Aorta (tissue), 5 donors: ENCODE results near the gene GRB14. TPM values are rescaled to one million over a fixed set of nuclear protein-coding genes. Genes with fewer than 3 reads are reported as not detected.

ENCODE experiments used
- ATAC-seq: fragments of 200-7000 bp; cut with Tn5 transposase; one replicate; pipeline ENCODE4 v1.9.1; 2022; ENCODE audit warnings: moderate library complexity; ENCODE audit not compliant: low FRiP score
- DNase-seq, 2 donors: peaks; one replicate each; pipeline ENCODE4 v3.0.0-alpha.2; 2020
- H3K27ac ChIP-seq, 2 donors: one replicate each; pipeline ENCODE4 v1.5.1; 2013; ENCODE audit warnings: low read length in 2 of 2, mild to moderate bottlenecking in 2 of 2, moderate library complexity in 2 of 2, control low read depth in 1 of 2, inconsistent platforms in 1 of 2, low read depth in 1 of 2
- H3K27me3 ChIP-seq, 2 donors: one replicate each; pipeline ENCODE4 v1.6.1; 2013; ENCODE audit warnings: control low read depth in 1 of 2, low read length in 1 of 2, mild to moderate bottlenecking in 1 of 2, moderate library complexity in 1 of 2; ENCODE audit not compliant: insufficient read depth in 2 of 2, control insufficient read depth in 1 of 2
- H3K36me3 ChIP-seq, 2 donors: one replicate each; pipeline ENCODE4 v1.6.1; 2013; ENCODE audit warnings: control low read depth in 1 of 2, low read length in 1 of 2, mild to moderate bottlenecking in 1 of 2; ENCODE audit not compliant: insufficient read depth in 2 of 2, control insufficient read depth in 1 of 2
- H3K4me1 ChIP-seq, 2 donors: one replicate each; pipeline ENCODE4 v1.6.1; 2013; ENCODE audit warnings: low read length in 2 of 2, control low read depth in 1 of 2, mild to moderate bottlenecking in 1 of 2, moderate library complexity in 1 of 2; ENCODE audit not compliant: insufficient read depth in 2 of 2, control insufficient read depth in 1 of 2
- H3K4me3 ChIP-seq, 2 donors: one replicate each; pipeline ENCODE4 v1.5.1; 2013; ENCODE audit warnings: low read length in 2 of 2, control low read depth in 1 of 2, mild to moderate bottlenecking in 1 of 2
- H3K9me3 ChIP-seq: one replicate; pipeline ENCODE4 v1.6.1; 2013; ENCODE audit warnings: mild to moderate bottlenecking, low read length; ENCODE audit not compliant: control insufficient read depth
- WGBS, 2 donors: extraction: QIAGEN DNeasy Blood & Tissue Kit; methylation state at CpG; one replicate each; pipeline ENCODE4 v1.1.7; 2013; 5-methylcytosine and 5-hydroxymethylcytosine counted together
- intact Hi-C, 2 donors: fragments of 100-400 bp; cut with DNase I; formaldehyde crosslinking; loops; one replicate each; pipeline versions ENCODE4 v1.14.2 to v1.15.0; 2022
- polyA plus RNA-seq, 2 donors: library from polyadenylated mRNA; stranded (reverse); fragments of 200-250 nt; gene quantifications; one replicate each; pipeline ENCODE4 v1.2.3, GENCODE V29; 2013
- total RNA-seq, 2 donors: library from RNA; stranded (reverse); fragmentation: NEBNext Ultra II Directional; extraction: Animal tissue kit (Norgen Biotek cat#: 25700); gene quantifications; one replicate each; pipeline ENCODE4 v1.2.1, GENCODE V29; 2021
- donor health status: healthy with polysubstance abuse.
- donor health status: Bipolar disorder and iron deficiency.
- donor health status: DM: no; HTN: no; CAD: no.
- donor health status: DM: no; HTN: no; CAD: no.
- donor health status: DM: yes; HTN: yes; CAD: no.

The GRB14 gene
- total and polyA plus RNA-seq, 4 donors = 1.6 to 6.2 (median 4.2) TPM

- Histone ChIP-seq H3K36me3 (no peaks in the 10 kb centered on the region), H3K27ac (no peak overlapping the region), H3K9me3 (no peaks in the 10 kb centered on the region), H3K4me3 (no peak overlapping the region), H3K4me1 (peaks cover 2 to 8% of the 10 kb centered on the region in 2 donors), H3K27me3 (no peaks in the 10 kb centered on the region)
- ATAC-seq (no peak), DNase-seq (no peak)
- intact Hi-C loops = loop anchor here in 1 of 2 donors (5.0 to 10.0 kb wide), 2 partner anchors 48 to 50 kb away; no protein-coding TSS in a partner anchor
- 93% methylated on average over 12 of the region's 12 CpGs for WGBS, 2 donors
Observed at GRCh38 chr2:164622338-164623106, 1.2 kb upstream of the GRB14 start.

- Histone ChIP-seq H3K4me1 (peaks cover 3 to 8% of the 10 kb centered on the region in 2 donors), H3K4me3 (peak overlapping the region; percentile 53 to 58), H3K9me3 (no peaks in the 10 kb centered on the region), H3K36me3 (no peaks in the 10 kb centered on the region), H3K27me3 (no peaks in the 10 kb centered on the region), H3K27ac (no peak overlapping the region)
- ATAC-seq (peak; percentile 19), DNase-seq (no peak)
- intact Hi-C loops = loop anchor here in 1 of 2 donors (5.0 to 10.0 kb wide), 2 partner anchors 47 to 51 kb away; no protein-coding TSS in a partner anchor
- WGBS, 2 donors = 6 to 10% methylated on average over 6 to 13 of the region's 13 CpGs
Observed at GRCh38 chr2:164621764-164622105, 453 bp upstream of the GRB14 start.

GRCh38 chr2:164620457-164620856, 825 bp downstream of the GRB14 start:
- DNase-seq (no peak), ATAC-seq (no peak)
- no peak overlapping the region for H3K27ac ChIP-seq
- H3K9me3 ChIP-seq = no peaks in the 10 kb centered on the region
- H3K4me1 ChIP-seq = peaks cover 3 to 8% of the 10 kb centered on the region in 2 donors
- H3K27me3 ChIP-seq = no peaks in the 10 kb centered on the region
- intact Hi-C loops = loop anchor here in 1 of 2 donors (5.0 to 10.0 kb wide), 2 partner anchors 46 to 52 kb away; no protein-coding TSS in a partner anchor
- WGBS, 2 donors = 16 to 19% methylated on average over 7 of the region's 7 CpGs
- H3K36me3 ChIP-seq = no peaks in the 10 kb centered on the region
- peak overlapping the region; percentile 53 to 58 for H3K4me3 ChIP-seq

- no peak overlapping the region for H3K27ac ChIP-seq
- H3K9me3 ChIP-seq = no peaks in the 10 kb centered on the region
- H3K27me3 ChIP-seq = no peaks in the 10 kb centered on the region
- DNase-seq (no peak), ATAC-seq (no peak)
- intact Hi-C loops = no loop called here
- no peak overlapping the region for H3K4me3 ChIP-seq
- WGBS, 2 donors = 93 to 95% methylated on average over 2 of the region's 2 CpGs
- no peaks in the 10 kb centered on the region for H3K36me3 ChIP-seq
- peaks cover 0 to 2% of the 10 kb centered on the region in 2 donors for H3K4me1 ChIP-seq
Observed at GRCh38 chr2:164617466-164617865, 3.8 kb downstream of the GRB14 start.

- H3K4me3 ChIP-seq = no peak overlapping the region
- H3K27ac ChIP-seq = no peak overlapping the region
- peaks cover 0 to 2% of the 10 kb centered on the region in 2 donors for H3K4me1 ChIP-seq
- H3K9me3 ChIP-seq = no peaks in the 10 kb centered on the region
- no peak for ATAC-seq
- H3K27me3 ChIP-seq = no peaks in the 10 kb centered on the region
- no peak for DNase-seq
- WGBS, 2 donors = 79 to 91% methylated on average over 1 of the region's 1 CpG
- H3K36me3 ChIP-seq = no peaks in the 10 kb centered on the region
- intact Hi-C loops = no loop called here
Observed at GRCh38 chr2:164613321-164613982, 7.8 kb downstream of the GRB14 start.

GRCh38 chr2:164609790-164610189, 11.5 kb downstream of the GRB14 start:
- Histone ChIP-seq H3K4me3 (no peak overlapping the region), H3K27me3 (no peaks in the 10 kb centered on the region), H3K9me3 (no peaks in the 10 kb centered on the region), H3K4me1 (no peaks in the 10 kb centered on the region), H3K36me3 (no peaks in the 10 kb centered on the region), H3K27ac (no peak overlapping the region)
- WGBS, 2 donors = 97 to 100% methylated on average over 1 of the region's 1 CpG
- intact Hi-C loops = no loop called here
- ATAC-seq (no peak), DNase-seq (no peak)

GRCh38 chr2:164606557-164606956, 14.7 kb downstream of the GRB14 start:
- no peak for DNase-seq
- no peaks in the 10 kb centered on the region for H3K4me1 ChIP-seq
- WGBS, 2 donors = 0 to 4% methylated on average over 2 of the region's 2 CpGs
- ATAC-seq = peak; percentile 38
- no peaks in the 10 kb centered on the region for H3K9me3 ChIP-seq
- intact Hi-C loops = no loop called here
- no peaks in the 10 kb centered on the region for H3K36me3 ChIP-seq
- H3K27me3 ChIP-seq = no peaks in the 10 kb centered on the region
- H3K4me3 ChIP-seq = no peak overlapping the region
- no peak overlapping the region for H3K27ac ChIP-seq

- DNase-seq (no peak), ATAC-seq (no peak)
- Histone ChIP-seq H3K27me3 (no peaks in the 10 kb centered on the region), H3K9me3 (no peaks in the 10 kb centered on the region), H3K36me3 (no peaks in the 10 kb centered on the region), H3K27ac (no peak overlapping the region), H3K4me3 (no peak overlapping the region), H3K4me1 (no peaks in the 10 kb centered on the region)
- intact Hi-C loops = no loop called here
- 38 to 44% methylated on average over 2 of the region's 2 CpGs for WGBS, 2 donors
Observed at GRCh38 chr2:164605295-164605694, 16.0 kb downstream of the GRB14 start.

- H3K4me3 ChIP-seq = no peak overlapping the region
- no peaks in the 10 kb centered on the region for H3K27me3 ChIP-seq
- intact Hi-C loops = no loop called here
- ATAC-seq = no peak
- no peaks in the 10 kb centered on the region for H3K36me3 ChIP-seq
- no peak for DNase-seq
- H3K9me3 ChIP-seq = no peaks in the 10 kb centered on the region
- WGBS, 2 donors = 7 to 11% methylated on average over 1 of the region's 1 CpG
- no peaks in the 10 kb centered on the region for H3K4me1 ChIP-seq
- no peak overlapping the region for H3K27ac ChIP-seq
Observed at GRCh38 chr2:164600763-164601162, 20.5 kb downstream of the GRB14 start.
